HUES48 (cell line): ENCODE results near the gene GALR1.

ENCODE experiments used
- H3K27ac ChIP-seq: one replicate; pipeline ENCODE4 v1.7.0; 2013; ENCODE audit warnings: low read depth, low read length, inconsistent platforms
- H3K27me3 ChIP-seq: 2 replicates; pipeline ENCODE4 v1.6.1; 2013; ENCODE audit warnings: mild to moderate bottlenecking, low read length; ENCODE audit not compliant: control insufficient read depth, insufficient read depth
- H3K36me3 ChIP-seq: 2 replicates; pipeline ENCODE4 v1.6.1; 2013; ENCODE audit warnings: low read length; ENCODE audit not compliant: control insufficient read depth, insufficient read depth
- H3K4me1 ChIP-seq: 2 replicates; pipeline ENCODE4 v1.6.1; 2013; ENCODE audit warnings: mild to moderate bottlenecking, low read length; ENCODE audit not compliant: control insufficient read depth, insufficient read depth
- H3K4me3 ChIP-seq: 2 replicates; pipeline ENCODE4 v1.5.1; 2013; ENCODE audit warnings: mild to moderate bottlenecking, low read depth, low read length
- H3K9ac ChIP-seq: 2 replicates; pipeline ENCODE4 v1.6.1; 2013; ENCODE audit warnings: mild to moderate bottlenecking, low read depth, low read length, moderate library complexity
- H3K9me3 ChIP-seq: 2 replicates; pipeline ENCODE4 v1.6.1; 2013; ENCODE audit warnings: low read length; ENCODE audit not compliant: control insufficient read depth, insufficient read depth

GALR1 gene, protein sequence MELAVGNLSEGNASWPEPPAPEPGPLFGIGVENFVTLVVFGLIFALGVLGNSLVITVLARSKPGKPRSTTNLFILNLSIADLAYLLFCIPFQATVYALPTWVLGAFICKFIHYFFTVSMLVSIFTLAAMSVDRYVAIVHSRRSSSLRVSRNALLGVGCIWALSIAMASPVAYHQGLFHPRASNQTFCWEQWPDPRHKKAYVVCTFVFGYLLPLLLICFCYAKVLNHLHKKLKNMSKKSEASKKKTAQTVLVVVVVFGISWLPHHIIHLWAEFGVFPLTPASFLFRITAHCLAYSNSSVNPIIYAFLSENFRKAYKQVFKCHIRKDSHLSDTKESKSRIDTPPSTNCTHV

GRCh38 chr18:77249569-77250500 is at the start of gene GALR1:
TSS of gene GALR1 (plus strand) at chr18:77249848. CDS start at chr18:77250549, 701 bp downstream.
- Histone ChIP-seq H3K27me3 (peaks cover 69% of the 10 kb centered on the region), H3K4me1 (peaks cover 12% of the 10 kb centered on the region), H3K4me3 (peak within 1 kb of the TSS; percentile 69), H3K27ac (no peak within 1 kb of the TSS), H3K9me3 (no peaks in the 10 kb centered on the region), H3K36me3 (no peaks in the 10 kb centered on the region), H3K9ac (no peak within 1 kb of the TSS)

DNA sequence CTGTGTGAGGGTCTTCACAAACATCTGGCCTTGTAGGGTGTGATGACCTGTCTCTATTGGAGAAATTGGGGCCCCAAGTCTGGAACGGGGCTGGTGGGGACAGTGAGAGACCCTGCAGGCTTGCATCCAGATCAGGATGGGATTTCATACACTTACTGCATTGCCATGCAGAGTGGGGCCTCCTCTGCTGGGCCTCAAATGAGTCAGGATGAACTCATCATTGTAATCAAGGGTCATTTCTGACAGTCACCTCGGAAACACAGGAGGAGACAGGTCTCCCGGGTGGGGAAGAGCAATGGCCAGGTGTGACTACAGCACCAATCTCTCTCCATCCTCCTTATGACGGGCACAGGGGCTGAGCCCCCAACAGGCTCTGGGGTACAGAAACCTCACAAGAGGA is 48.1 kb upstream of the GALR1 start:
- no peak overlapping the region for H3K27ac ChIP-seq
- no peak overlapping the region for H3K4me3 ChIP-seq
- H3K9me3 ChIP-seq, result no peaks in the 10 kb centered on the region
- H3K9ac ChIP-seq, result no peak overlapping the region
- no peaks in the 10 kb centered on the region for H3K27me3 ChIP-seq
- no peaks in the 10 kb centered on the region for H3K36me3 ChIP-seq
- no peaks in the 10 kb centered on the region for H3K4me1 ChIP-seq

GRCh38 chr18:77202329-77202728 is 47.3 kb upstream of the GALR1 start:
- no peak overlapping the region for H3K9ac ChIP-seq
- no peaks in the 10 kb centered on the region for H3K4me1 ChIP-seq
- H3K27ac ChIP-seq, result no peak overlapping the region
- no peaks in the 10 kb centered on the region for H3K27me3 ChIP-seq
- no peaks in the 10 kb centered on the region for H3K9me3 ChIP-seq
- H3K36me3 ChIP-seq, result no peaks in the 10 kb centered on the region
- no peak overlapping the region for H3K4me3 ChIP-seq

GRCh38 chr18:77203071-77203470 is 46.6 kb upstream of the GALR1 start:
- no peak overlapping the region for H3K9ac ChIP-seq
- no peaks in the 10 kb centered on the region for H3K27me3 ChIP-seq
- no peak overlapping the region for H3K27ac ChIP-seq
- H3K36me3 ChIP-seq, result no peaks in the 10 kb centered on the region
- H3K9me3 ChIP-seq, result no peaks in the 10 kb centered on the region
- H3K4me1 ChIP-seq, result no peaks in the 10 kb centered on the region
- H3K4me3 ChIP-seq, result no peak overlapping the region

- no peaks in the 10 kb centered on the region for H3K36me3 ChIP-seq
- H3K27me3 ChIP-seq, result no peaks in the 10 kb centered on the region
- no peak overlapping the region for H3K9ac ChIP-seq
- no peaks in the 10 kb centered on the region for H3K4me1 ChIP-seq
- H3K9me3 ChIP-seq, result no peaks in the 10 kb centered on the region
- no peak overlapping the region for H3K27ac ChIP-seq
- no peak overlapping the region for H3K4me3 ChIP-seq
Observed at GRCh38 chr18:77203851-77204250, 45.8 kb upstream of the GALR1 start.

DNA sequence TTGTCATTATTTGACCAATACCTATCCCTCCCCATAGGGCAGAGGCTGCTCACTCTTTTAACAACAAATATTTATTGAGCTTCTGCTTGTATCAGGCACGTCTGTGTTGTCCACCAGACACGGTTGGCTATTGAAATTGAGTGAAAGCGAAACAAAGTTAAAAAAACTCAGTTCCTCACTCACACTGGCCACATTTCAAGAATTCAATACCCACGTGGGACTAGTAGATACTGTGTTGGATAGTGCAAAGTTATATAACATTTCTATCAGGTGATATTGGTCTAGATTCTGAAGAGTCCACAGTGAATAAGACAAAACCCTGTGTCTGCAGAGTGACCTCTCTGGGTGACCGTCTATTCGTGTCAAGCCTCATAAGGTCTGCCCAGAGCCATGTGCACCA is 43.9 kb upstream of the GALR1 start:
- Histone ChIP-seq H3K27ac (no peak overlapping the region), H3K9ac (no peak overlapping the region), H3K27me3 (no peaks in the 10 kb centered on the region), H3K36me3 (no peaks in the 10 kb centered on the region), H3K9me3 (no peaks in the 10 kb centered on the region), H3K4me3 (no peak overlapping the region), H3K4me1 (no peaks in the 10 kb centered on the region)

GRCh38 chr18:77206676-77207374 is 42.8 kb upstream of the GALR1 start:
- H3K27ac ChIP-seq, result no peak overlapping the region
- H3K9ac ChIP-seq, result no peak overlapping the region
- H3K36me3 ChIP-seq, result no peaks in the 10 kb centered on the region
- H3K4me1 ChIP-seq, result no peaks in the 10 kb centered on the region
- H3K27me3 ChIP-seq, result no peaks in the 10 kb centered on the region
- H3K9me3 ChIP-seq, result no peaks in the 10 kb centered on the region
- no peak overlapping the region for H3K4me3 ChIP-seq

GRCh38 chr18:77207540-77207939 is 42.1 kb upstream of the GALR1 start:
- Histone ChIP-seq H3K4me1 (no peaks in the 10 kb centered on the region), H3K9me3 (no peaks in the 10 kb centered on the region), H3K27me3 (no peaks in the 10 kb centered on the region), H3K27ac (no peak overlapping the region), H3K36me3 (no peaks in the 10 kb centered on the region), H3K4me3 (no peak overlapping the region), H3K9ac (no peak overlapping the region)

DNA sequence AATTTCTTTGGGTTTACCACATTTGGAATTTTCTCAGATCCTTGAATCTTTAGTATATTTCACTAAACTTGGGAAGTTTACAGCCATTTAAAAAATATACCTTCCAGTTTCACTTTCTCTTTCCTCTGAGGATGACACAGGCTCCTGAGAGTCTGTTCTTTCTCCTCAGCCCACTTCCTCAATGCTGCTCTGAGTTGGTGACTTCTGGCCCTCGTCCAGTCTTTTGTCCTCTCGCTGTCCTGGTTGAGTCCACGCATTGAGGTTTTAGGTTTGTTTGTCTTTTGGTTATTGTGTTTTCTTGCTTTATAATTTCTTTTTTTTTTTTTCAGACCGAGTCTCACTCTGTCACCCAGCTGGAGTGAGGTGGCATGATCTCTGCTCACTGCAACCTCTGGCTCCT is 40.7 kb upstream of the GALR1 start:
- Histone ChIP-seq H3K4me3 (no peak overlapping the region), H3K27ac (no peak overlapping the region), H3K9ac (no peak overlapping the region), H3K4me1 (no peaks in the 10 kb centered on the region), H3K9me3 (no peaks in the 10 kb centered on the region), H3K27me3 (no peaks in the 10 kb centered on the region), H3K36me3 (no peaks in the 10 kb centered on the region)

DNA sequence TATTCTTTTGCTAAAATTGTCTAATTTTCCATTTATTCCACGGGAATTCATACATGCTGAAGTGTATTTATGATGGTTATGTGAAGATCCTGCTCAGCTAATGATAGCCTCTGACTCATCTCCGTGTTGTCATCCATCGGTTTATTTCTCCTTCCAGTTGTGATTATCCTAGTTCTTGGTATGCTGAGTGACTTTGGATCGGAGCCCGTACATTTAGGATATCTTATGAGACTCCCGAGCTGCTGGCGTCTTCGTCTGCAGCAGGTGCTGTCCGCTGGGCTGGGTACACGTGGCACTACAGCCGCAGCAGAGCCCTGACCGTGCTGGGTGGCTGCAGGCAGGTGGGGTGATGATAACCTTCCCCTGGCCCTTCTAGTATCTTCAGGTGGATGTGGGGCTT is 40.1 kb upstream of the GALR1 start:
- Histone ChIP-seq H3K9me3 (no peaks in the 10 kb centered on the region), H3K4me1 (no peaks in the 10 kb centered on the region), H3K27ac (no peak overlapping the region), H3K9ac (no peak overlapping the region), H3K4me3 (no peak overlapping the region), H3K36me3 (no peaks in the 10 kb centered on the region), H3K27me3 (no peaks in the 10 kb centered on the region)
